ENCODE results near the gene CTTNBP2.
A peak's percentile ranks its signal among the peaks of the same experiment; 100 is the strongest.
"Not testable (repeated sequence)": the region's sequence is repeated elsewhere in the genome, so short reads cannot be mapped to it uniquely, and the experiment has no call there.

CTTNBP2 gene

DNA sequence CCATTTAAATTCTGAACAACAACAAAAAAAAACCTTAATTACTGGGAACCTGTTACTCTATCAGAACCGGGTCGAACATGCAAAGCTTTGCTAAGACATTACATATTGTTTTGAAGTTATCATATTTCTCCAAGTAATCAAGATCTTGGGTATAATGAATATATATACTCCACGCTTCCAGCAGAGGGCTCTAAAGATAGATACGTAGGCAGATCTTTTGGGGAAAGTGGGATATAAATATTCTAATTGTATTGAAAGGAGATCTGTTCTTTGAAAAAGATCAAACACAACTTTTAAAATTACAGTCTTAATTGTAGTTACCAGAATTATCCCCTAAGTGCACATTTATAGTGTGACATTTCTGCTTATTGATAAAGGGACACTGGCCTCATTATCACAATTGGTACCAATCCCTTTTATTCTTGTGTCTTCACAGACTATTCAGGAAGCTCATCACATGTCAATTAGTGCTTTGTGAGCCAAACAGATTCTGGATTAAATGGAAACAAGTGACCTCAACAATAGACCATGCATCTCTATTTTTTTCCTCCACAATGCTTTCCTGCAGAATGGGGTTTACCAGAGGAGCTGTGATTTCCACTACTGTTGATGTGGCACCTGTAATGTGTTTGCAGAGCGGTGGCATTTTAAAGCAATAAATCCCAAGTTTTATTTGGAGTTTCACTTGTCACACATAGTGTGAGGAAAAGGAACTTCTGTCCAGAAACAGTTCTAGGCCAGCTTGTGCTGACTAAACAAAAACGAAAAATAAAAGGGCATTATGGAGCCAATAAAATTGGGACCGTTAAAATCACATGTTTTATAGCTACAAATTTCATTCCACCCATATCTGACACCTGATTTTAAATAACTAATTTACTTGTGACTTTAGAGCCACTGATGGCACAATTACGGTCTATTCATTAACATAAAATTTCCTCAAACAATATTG is 122.4 kb downstream of the CTTNBP2 start:
- FAIRE-seq, result peak; percentile 85
- peak; percentile 46 for DNase-seq (ENCODE audit: low spot score)

DNA sequence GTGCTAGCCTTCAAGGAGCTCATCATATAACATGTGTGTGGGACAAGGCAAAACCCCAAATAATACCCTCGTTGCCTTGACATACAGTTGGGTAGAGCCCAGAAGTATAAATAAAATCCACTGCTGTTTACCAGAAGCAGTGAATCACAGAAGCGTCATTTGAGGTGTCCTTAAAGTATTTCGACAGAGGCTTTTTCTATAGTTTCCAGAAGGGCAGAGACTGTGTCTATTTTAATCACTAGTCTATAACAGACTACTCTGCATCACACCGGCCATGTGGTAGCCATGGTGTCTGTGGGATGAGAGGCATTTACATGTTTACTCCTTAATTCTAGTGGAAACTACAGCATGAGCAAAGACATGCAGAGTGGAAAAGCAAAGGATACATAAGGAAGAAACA is 131.3 kb downstream of the CTTNBP2 start:
- DNase-seq (ENCODE audit: low spot score) (no peak), FAIRE-seq (no peak)

DNA sequence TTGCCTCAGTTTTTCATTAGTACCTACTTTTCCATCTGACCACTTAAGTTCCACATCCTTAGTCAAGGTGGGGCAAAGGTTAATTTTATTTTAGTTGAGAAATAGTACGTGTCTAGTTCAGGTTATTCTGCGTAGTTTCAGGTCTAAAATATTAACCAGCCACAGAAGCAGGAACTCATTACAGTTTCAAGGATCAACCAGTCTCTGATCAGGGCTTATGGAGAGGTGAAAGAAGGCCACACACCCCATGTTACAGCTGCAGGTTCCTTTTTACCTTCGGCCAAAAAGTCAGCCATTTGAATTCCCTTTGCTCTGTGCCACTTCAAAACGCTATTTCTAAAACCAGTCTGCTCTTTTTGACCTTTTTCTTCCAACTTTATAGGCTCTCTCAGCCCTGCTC is 134.2 kb downstream of the CTTNBP2 start:
- FAIRE-seq (no peak), DNase-seq (ENCODE audit: low spot score) (no peak)

DNA sequence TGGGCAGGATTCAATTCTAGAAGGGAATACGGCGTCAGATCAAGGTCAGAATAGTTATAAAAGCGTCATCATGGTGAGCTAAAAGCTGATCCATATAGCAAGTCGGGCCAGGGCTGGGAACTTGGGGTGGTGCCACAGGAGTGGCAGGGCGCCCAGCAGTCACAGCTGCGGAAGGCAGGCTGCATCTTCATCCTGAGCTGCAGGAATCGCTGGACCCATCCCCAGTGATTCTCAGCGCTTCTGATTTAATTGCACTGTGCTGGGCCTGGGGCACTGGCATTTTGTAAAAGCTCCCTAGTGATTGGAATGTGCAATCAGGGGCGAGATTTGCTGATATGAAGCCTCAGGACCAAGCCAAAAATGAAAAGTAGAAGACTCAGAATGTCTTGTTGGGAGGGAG is 135.3 kb downstream of the CTTNBP2 start:
- no peak for FAIRE-seq
- no peak for DNase-seq (ENCODE audit: low spot score)

DNA sequence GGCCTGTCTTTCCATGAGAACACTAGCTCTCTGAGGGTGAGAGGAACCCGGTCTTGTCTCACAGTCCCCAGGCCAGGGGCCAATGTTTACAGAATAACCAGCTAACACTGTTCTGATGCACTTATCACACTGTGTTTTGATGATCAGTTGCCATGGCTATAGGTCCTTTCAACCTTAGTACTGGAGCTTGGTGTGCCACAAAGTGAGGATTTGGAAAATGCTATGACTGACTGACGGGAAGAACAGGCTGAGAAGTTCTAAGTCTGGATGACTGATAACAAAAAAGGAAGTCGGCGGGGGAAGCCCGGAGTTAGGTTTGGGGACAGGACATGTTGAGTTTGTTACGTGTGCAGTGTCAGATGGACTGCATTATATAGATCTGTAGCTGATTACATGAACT is 141.8 kb downstream of the CTTNBP2 start:
- FAIRE-seq, result no peak
- no peak for DNase-seq (ENCODE audit: low spot score)

DNA sequence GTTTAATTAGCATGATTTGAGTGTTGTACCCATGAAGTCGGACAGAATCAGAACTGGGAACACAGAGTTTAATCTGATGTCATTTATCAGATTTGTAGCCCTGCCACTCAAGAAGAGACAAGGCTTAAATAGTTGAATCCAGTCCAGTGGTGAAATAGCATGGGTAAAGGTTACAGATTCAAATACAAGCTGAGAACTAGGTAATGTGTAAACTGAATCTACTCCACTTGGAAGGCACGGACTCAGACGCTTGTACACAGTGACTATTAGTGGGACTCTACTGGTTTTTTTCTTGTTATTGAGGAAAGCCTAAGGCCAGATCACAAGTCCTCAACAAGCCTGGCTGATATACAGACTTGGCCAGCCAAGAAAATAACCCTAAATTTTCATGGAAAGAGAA is 142.9 kb downstream of the CTTNBP2 start:
- FAIRE-seq (no peak), DNase-seq (ENCODE audit: low spot score) (no peak)

DNA sequence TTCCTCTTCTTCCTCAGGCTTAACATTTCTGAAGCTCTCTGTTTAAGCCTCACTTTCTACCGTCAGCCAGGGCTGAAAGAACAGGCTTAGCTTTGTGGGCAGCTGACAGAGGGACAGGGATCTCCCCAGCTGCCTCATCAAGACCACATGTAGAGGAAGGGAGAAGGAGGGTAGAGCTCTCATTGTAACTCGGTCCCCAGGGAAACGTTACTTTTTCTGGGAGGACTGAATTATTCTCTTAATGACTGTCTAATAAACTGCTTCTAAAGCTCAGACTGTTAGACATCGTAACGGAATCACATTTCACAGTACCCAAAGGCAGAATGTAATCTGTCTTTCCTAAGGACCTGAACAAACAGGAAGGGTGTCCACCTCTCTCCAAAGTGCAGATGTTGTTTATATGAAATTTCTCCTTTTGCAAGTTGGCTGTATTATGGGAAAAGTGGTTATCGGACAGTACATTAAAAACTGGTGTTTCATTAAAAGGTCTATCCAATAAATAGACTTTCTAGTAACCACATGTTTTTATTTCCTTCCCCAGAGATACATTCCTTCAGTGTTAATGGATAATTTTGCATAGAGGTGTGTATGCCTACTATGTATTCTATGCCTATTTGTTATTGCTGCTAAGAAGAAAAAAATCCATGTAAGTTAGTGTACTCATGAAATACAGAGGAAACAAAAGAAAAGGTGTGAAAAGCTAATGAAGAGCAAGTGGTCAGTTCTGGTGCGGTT is 144.2 kb downstream of the CTTNBP2 start:
- FAIRE-seq, result no peak

DNA sequence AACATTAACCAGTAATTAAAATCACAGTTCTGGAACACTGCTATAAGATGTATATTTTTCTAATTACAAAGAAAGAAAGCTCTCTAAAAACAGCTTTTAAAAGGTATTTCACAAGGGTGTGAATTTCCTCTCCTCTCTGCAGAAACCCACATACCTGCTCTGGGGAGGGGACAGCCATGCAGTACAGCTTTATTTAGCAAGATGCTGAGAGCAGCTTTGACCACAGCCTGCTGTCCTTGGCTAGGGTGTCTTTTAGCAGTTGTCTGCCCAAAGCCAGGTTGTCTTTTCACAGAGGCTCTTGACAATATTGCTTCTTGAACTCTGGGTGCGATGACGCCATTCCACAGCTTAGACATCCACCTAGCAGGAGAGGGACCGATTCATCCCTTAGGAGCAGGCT is 148.3 kb downstream of the CTTNBP2 start:
- DNase-seq (ENCODE audit: low spot score) (no peak), FAIRE-seq (no peak)

More for the DNA sequence above, 144.2 kb downstream of the CTTNBP2 start:
- no peak for DNase-seq (ENCODE audit: low spot score)

DNA sequence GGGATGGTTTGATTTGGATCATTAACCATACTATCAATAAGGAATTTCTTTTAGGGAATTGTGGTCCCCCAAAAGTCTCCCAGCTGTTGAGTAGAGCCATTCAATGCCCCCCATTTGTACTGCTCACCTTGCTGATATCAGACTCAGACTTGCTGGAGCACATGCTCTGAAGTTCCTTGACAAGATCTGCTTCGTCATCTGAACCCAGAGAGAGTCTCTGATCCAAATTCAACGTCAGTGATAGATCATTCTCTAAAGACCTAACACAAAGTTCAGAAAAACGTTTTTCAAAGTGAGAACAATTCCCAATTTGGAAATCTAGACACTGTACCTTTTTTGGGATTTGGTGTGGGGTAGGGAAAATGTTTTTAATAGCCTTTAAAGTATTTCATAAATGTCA is 153.9 kb downstream of the CTTNBP2 start:
- no peak for DNase-seq (ENCODE audit: low spot score)

DNA sequence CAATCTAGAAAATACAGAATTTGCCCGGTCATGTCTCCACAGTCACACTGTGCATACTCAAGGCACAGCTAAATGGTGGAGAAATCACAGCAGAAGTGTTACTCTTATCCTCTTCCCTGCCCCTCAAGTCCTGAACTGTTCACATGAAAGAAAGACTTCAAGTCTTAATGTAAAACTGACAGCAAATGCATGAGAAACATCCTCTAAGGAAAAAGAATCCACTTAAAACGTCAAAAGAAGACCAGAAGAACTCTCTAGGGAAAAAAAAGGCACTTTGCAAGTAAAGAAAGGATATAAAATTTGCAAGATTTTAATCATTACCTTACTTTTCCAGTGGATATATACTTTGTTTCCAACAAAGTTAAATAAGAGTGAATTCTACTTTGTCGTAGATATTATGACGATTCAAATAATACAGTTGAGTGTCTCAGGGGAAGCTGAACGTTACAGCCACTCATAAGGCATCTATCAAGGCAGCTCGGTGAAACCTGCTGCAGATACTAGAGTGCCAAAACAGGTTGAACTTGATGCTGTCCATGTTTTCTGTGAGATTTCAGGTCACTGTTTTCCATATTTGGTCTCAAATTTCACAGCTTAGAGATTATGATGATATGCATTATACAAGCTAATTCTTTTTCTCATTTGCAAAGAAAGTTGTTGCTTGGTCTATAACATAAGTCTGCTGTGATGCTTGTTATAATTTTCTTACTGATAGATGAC is 155.0 kb downstream of the CTTNBP2 start:
- FAIRE-seq, result no peak

More for the DNA sequence above, 153.9 kb downstream of the CTTNBP2 start:
- no peak for FAIRE-seq

DNA sequence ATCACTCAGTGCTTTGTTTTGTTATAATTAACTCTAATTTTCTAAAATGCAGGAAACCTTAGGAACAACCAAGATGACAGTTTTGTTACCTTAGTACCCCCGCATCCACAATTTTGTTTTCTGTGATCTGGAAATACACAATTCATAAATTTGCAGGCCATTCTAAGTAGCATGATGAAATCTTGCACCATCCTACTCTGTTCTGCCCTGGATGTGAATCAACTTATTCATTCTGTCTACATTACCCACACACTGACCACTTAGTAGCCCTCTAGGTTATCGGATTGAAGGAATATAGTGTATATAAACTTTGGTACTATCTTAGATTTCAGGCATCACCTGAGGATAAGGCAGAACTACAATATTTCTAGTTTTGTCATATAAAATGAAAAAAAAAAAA is 155.9 kb downstream of the CTTNBP2 start:
- no peak for FAIRE-seq
- DNase-seq (ENCODE audit: low spot score), result no peak

More for the DNA sequence above, 155.0 kb downstream of the CTTNBP2 start:
- DNase-seq (ENCODE audit: low spot score), result no peak

DNA sequence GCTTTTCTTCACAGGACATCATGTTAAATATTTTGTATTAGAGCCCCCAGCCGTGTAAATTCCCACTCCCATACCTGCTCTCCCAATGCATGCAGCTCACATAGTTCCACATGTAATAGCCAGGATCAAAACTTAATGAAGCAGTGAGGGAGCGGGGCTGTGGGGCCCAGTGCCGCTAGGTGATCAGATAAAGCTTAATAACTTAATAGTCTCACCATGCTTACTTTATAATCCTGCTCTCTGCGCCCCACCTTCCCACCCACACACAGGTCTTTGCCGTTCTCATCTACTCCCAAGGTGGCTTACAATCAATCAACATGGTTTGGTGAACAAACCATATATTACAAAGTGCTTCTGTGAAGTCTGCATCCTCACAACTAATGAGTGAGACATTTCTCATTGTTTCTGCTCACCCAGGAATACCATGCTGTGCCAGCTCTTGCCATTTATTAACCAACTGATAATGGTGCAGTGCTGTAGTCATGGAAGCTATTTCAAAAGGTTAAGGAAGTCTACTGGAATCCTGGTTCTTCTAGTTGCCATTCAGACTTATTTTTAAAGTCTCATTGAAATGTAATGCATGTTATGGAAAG is 156.4 kb downstream of the CTTNBP2 start:
- DNase-seq (ENCODE audit: low spot score) (peak; percentile 75), FAIRE-seq (peak; percentile 92)

DNA sequence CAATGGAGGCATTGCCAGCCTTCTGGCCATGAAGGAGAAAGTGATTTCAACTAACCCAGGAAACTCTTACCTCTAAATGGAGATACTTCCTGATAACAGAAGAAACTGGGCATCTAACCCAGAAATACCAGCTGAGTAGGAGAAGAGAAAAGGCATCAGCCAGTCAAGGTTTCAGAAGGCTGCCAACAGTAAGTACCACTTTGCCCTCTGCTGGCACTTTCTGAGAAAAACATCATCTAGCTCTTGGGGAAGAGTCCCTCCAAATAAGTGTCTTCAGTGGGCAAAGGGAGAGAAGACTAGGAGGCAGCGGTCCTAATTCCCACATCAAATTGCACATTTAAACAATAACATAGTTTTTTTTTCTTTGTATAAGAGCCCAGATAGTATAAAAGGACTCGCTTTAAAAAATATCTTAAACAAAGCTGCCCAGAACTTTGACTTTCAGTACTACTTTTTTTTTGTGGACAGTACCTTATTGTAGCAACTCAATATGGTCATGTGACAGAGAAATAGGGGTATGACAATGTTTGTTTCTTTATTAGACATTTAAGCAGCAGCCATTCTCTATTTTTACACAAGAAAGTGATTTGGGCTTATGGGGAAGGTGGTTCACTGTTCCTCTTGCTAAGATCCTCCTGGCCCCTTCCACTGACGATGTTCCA is 157.3 kb downstream of the CTTNBP2 start:
- FAIRE-seq, result peak; percentile 30
- DNase-seq (ENCODE audit: low spot score), result peak; percentile 69

DNA sequence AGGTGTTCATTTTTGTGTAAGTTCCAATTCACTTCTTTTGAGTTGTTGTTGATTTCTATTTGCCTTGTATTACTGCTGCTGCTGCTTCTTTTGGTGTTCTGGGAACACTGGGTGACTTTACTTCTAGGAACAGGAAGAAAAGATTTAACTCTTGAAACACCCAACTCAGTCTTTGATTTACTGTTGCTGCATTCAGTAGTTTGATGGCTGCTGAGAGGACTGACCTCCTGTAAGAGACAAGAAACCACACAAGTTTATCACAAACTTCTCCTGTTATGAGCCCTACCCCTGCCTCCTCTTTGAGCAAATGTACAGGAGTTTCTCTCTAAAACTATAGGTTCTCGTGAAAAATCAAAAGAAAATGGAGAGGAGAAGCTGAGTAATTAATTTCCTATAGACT is 161.7 kb downstream of the CTTNBP2 start:
- DNase-seq (ENCODE audit: low spot score), result no peak
- no peak for FAIRE-seq

DNA sequence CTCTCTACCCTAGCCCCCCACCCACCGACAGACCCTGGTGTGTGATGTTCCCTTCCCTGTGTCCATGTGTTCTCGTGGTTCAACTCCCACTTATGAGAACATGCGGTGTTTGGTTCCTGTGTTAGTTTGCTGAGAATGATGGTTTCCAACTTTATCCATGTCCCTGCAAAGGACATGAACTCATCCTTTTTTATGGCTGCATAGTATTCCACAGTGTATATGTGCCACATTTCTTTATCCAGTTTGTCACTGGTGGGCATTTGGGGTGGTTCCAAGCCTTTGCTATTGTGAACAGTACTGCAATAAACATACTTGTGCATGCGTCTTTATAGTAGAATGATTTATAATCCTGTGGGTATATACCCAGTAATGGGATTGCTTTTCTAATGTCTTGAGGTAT is 165.1 kb downstream of the CTTNBP2 start:
- DNase-seq (ENCODE audit: low spot score); FAIRE-seq: not testable (repeated sequence)

DNA sequence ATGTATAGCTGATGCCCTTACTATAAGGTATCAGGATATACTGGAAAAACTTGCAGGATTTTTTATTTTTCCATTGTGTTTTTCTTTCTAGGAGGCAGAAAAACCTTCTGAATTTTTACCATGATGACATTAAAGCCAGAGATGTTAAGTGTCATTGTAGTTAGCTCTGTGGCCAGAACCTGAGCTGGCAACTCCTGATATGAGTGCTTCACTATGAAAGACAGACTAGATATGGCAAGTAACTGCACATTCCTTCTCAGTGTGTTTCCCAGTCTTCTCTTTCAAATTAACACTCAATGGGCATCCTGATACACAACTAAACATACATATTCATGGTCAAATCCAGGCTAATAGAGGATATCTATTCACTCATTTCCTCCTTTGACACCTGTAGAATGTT is 166.2 kb downstream of the CTTNBP2 start:
- DNase-seq (ENCODE audit: low spot score) (no peak), FAIRE-seq (no peak)

DNA sequence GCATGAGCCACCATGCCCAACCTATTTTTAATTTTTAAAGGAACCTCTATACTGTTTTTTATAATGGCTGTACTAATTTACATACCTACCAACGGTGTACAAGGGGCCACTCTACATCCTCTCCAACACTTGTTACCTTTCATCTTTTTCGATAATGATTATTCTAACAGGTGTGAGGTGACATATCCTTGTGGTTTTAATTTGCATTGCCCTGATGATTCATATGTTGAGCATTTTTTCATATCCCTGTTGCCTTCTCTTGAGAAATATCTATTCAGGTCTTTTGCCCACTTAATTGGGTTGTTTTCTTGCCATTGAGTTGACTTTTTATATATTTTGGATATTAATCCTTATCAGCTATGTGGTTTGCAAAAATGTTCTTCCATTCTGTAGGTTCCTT is 167.0 kb downstream of the CTTNBP2 start:
- FAIRE-seq (no peak), DNase-seq (ENCODE audit: low spot score) (no peak)

DNA sequence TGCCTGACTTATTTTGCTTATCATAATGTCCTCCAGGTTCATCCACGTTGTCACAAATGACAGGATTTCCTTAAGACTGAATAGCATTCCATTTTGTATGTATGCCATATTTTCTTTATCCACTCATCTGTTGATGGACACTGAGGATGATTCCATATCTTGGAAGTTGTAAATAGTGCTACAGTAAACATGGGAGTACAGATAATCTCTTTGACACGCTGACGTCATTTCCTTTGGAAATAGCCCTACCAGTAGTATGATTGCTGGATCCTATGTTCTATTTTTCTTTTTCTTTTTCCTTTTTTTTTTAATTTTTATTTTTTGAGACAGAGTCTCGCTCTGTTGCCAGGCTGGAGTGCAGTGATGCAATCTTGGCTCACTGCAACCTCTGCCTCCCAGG is 167.6 kb downstream of the CTTNBP2 start:
- FAIRE-seq (no peak), DNase-seq (ENCODE audit: low spot score) (no peak)

DNA sequence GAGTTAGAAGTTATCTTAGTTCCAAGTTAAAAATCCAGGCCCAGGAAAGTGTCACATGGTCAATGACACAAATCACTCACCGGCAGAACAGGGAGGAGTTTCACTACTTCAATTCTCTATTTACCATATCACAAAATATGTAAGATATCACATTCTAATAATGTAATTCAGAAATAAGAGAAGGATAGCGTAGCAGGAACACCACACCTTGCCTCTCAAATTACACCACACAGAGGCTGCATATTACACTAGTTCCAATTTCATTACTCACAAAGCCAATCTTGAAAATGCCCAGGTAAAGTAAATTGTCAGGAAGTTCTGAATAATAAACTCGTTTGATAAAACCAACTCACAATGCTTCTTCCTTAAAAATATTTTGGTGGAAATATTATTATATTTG is 169.2 kb downstream of the CTTNBP2 start:
- no peak for DNase-seq (ENCODE audit: low spot score)
- FAIRE-seq, result no peak

DNA sequence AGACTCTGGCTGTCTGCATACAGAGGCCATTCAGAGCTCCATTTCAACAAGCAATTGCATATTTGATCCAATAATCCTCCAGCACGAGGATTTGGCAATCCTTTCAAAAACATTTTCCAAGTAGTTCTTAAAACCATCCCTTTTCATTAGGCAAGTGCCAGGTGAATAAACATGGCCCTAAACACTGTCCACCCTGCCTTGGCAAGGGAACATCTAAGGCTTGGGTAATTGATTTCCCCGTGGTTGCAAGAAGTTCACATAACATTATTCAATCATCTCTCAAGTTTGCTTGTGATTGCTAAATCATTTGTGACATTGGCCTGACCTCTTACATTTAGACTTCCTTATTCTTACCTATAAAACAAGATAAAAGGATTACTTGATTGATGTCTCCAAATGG is 175.2 kb downstream of the CTTNBP2 start:
- FAIRE-seq (no peak), DNase-seq (ENCODE audit: low spot score) (no peak)

DNA sequence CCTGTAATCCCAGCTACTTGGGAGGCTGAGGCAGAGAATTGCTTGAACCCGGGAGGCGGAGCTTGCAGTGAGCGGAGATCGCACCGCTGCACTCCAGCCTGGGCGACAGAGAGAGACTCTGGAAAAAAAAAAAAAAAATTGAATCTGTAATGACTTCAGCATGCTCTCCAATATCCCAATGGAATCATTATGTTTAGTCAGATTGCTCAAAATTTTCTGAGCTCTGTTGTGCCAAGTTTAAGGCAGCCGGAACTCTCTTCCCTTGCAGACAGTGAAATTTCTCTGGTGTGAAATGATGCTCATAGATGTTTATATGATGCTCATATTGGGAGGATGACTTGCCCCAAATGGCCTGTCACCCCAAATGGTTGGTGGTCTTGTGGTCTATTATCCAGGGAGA is 180.9 kb downstream of the CTTNBP2 start:
- no peak for DNase-seq (ENCODE audit: low spot score)
- no peak for FAIRE-seq
